ENCODE measurements around the gene EPHA2.
"Not testable (repeated sequence)": the region's sequence is repeated elsewhere in the genome, so short reads cannot be mapped to it uniquely, and the experiment has no call there.

Gene EPHA2

DNA sequence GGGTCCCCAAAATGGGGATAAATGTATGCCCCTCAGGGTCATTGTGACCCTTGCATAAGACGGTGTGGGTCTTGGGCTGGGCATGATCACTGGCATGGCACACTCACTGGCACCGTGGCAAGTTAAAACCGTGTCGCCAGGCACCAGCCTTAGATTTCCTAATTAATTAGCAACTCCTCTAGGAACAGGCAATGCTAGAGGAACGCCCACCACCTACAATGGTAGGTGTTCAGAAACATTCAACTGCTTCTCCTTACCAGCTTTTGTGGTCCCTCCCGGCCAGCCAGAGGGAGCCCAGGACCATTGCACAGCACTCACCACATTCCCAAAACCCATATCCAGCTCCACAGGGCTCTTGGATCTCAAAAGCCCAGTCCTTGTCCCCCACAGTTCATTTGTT, 36.4 kb downstream of the EPHA2 start:
- no peak for DNase-seq (ENCODE audit: low read depth)

DNA sequence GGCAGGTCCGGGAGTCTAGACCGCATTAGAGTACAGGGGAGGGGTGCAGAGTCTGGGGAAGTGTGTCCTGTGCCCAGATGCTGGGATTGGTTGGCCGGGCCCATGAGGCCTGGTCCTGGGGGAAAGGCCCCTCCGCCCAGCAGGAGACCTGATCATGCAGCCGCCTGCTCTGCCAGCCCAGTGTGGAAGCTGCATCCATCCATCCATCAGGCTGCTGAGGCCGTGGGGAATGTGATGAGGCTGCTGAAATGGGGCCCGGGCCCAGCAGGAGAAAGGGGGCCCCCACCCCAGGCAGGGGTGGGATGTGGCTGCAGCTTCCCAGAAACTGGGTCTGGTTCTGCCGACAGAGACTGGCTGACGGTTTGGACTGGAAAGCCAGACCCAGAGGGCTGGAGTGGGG, 37.2 kb downstream of the EPHA2 start:
- DNase-seq (ENCODE audit: low read depth), result no peak

DNA sequence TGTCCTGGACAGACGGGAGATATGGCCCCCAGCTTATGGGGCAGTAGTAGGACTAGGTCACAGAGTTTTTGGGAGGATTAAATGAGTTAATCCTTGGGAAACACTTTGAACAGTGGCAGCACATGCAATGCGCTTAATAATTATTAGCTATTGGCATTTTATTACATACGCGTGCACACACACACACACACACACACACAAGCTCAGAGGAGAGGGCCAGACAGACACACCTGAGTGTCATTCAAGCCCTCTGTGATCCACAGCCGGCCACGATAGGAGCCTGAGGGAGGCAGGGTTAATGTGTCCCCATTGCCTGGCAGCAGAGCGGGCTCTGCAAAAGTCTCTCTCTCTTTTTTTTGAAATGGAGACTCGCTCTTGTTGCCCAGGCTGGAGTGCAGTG, 37.9 kb downstream of the EPHA2 start:
- no peak for DNase-seq (ENCODE audit: low read depth)

DNA sequence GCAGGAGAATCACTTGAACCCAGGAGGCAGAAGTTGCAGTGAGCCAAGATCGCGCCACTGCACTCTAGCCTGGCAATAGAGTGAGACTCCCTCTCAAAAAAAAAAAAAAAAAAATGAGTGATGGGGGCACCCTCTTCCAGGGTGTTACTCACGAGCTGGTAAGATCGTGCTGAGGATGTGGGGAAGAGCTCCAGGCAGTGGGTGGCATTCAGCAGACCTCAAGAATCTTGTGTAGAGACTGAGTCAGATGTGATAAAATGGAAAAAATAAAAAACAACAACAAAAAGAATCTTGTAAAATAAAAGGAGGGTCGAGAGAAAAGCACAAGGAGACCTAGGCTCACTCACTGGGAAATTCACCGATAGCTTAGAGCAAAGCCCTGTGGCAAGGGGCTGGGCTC, 38.5 kb downstream of the EPHA2 start:
- DNase-seq (ENCODE audit: low read depth), result no peak

DNA sequence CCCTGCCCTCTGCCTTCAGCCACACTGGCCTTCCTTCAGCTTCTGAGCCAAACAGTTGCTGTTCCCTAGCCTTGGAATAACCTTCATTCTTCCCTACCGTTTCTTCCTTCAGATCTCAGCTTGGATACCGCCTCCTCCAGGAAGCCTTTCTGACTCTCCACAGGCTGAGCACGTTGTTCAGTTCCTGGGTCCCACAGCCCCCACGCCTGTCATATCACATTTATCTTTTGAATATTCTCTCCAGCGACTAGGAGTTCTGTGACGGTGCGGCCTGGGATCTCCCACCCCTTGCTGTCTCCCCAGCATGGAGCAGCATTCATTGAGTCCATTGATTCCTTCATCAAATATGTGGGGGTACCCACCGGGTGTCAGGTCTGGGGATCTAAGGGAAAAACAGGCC, 39.2 kb downstream of the EPHA2 start:
- no peak for DNase-seq (ENCODE audit: low read depth)

DNA sequence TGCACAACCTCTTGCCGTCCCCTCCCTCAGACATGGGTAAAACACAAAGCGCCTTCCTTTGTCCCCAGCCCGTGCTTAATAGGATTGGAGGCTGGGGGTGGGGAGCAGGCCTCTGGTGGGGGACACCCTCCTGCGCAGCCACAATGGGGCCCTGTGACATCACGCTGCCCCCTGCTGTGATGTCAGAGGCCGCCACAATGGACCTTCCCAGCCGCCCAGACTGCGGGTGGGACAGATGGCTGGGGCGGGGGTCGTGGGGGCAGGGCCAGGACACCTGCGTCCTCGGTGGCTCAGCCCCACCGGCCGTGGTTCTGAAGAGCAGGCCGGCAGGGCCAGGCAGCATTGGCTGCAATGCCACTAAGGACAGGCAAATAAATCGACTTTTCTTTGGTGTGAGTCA, 39.9 kb downstream of the EPHA2 start:
- DNase-seq (ENCODE audit: low read depth), result no peak

DNA sequence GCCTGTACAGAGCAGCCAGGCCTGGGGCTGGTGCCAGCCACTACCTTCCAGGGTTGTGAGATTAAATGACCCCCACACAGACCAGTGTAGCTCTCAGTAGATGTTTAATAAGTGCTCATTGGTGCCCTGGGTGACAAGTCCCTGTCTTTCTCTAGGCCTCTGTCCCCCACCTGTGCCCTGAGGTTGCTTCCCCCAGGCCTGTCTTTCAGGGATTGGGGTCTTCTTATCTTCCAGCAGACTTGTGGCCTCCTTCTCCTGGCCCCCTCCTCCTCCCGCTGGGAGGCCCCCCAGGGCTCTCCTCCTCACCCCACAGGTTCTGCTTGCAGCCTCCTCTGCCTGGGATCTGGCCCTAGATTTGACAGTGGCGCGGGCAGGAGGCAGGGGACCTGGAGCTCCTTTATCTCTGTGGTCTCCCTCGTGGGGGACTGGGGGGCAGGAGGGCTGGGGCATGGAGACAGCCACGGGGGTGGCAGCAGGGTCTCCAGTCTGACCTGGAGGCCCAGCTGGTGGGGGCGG, 40.3 kb downstream of the EPHA2 start:
- DNase-seq (ENCODE audit: low read depth), result no peak

DNA sequence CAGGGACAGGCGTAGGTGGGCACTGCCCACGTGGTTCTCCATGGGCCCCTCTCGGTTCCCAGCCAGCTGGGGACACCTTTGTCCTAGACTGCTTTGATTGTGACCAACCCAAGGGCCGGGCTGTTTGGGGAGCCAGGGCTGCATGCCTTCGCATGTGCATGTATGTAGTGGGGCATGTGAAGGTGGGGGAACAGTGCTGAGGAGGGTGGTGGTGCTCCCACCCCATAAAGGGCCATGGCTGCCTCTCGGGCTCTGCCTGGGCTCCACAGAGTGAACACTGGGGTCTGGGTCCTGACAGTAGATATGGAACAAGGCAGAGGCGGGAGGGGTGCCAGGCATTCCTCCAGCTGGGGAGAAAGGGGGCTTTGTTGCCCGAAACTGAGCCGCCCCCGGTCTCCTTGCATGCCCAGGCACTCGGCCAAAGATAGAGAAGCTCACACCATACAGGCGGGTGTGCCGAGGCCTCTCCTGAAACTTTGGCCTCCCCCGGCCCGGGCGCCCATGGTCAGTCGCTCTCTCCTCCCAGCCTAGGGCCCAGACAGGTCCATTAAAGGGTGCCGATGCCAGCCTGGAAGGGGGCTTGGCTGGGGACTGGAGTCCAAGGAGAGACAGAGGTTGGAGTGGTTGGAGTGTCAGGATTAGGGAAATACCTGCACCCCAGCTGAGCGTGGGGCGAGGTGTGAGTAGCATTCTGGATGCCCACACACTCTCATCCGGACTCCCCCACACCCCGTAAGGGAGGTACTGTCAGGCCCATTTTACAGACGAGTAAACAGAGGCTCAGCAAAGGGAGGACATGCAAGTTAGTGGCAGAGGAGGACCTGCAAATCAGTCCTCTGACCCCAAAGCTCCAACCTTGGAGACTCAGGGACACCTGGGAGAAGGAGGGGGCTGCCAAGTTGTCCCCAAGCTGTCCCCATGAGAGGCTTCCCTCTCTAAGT, 41.1 kb downstream of the EPHA2 start:
- DNase-seq (ENCODE audit: low read depth), result no peak

DNA sequence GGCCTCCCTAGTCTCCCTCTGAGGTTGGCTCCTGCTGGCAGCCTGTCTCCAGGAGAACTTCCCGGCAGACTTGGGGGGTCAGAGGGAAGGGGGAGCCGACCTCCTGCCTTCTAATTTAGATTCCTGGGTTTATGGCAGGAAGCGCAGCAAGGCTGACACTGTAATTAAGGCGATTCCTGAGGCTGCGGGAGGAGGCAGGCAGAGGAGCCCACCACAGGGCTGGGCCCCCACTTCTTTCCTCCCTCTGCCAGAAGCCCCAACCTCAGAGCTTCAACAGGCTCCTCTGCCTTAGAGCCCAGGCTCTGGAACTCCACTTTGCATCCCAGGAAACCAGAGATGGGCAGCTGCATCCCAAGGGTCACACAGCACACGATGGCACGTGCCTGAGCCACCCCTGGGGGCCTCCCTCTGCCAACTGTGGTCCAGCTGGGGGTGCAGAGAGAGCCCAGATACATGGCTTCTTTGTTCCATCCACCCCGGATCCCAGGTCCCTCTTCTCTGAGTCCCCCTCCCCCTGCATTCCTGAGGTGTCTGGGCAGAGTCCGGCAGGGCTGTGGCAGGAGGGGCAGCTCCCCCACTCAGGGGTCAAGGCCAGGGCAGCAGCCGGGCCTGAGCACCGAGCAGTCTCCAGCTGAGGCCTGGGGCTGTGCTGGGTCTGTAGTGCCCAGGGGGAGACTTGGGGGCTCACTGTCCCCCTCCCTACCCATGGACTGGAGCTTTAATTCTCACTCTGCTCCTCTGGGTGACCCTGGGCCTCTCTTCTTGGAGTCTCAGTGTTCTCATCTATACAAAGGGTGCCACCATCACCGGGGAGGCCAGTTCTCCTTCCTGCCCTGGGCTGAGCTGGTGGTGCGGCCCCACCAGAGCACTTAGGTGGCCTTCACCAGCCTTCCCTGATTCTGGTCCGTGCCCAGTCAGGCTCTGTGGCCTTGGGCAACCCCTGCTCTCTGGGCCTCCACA, 43.0 kb downstream of the EPHA2 start:
- DNase-seq (ENCODE audit: low read depth), result no peak

DNA sequence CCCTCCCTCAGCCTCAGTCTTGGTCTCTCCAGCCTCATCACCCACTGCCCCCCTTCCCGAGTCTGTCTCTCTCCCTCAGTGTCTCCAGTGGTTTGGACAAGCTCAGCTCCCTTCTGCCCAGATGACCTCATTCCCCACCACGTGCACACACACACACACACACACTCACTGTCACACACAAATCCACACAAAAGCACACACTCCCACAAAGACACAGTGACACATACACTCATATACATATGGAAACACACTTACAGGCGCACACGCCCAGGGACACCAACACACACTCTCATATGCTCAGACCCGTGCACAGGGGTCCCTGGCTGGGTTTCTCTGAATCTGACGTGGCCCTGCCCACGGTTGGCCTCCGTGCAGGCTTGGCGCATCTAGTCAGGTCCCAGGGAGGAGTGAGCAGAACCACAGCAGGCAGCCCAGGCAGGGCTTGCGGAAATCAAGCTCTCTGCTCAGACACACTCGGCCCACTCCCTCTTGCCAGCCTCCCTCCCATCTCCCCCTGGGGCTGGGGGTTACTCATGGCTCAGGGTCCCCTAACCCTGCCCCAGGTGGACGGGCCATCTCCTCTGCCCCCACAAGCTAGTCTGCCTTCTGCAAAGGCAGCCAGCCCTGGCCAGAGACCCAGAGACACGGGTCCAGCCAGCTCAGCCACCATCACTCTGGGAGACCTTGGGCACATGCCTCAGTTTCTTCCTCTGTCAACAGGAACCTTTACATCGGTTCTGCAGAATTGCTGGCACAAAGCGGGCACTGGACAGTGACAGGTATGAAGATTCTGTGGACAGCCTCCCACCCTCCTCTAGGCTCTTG, 43.9 kb downstream of the EPHA2 start:
- no peak for DNase-seq (ENCODE audit: low read depth)

DNA sequence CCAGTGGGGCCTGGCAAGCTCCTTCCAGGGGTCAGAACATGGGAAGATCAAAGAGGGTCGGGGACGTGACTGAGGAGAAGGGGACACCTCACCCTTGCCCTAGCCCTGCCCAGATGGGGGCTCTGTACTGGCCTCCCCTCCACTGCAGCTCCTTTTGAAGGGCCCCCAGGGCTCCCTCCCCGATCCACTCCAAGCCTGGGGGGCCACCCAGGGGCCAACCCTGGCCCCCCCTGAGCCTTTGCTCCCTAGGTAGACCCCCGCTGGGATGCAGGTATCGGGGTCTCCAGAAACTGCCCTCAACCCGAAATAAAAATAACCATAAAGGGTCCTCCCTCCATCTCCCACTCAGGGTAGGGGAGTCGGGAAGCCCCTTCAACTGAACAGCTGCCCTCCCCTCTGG, 45.0 kb downstream of the EPHA2 start:
- DNase-seq (ENCODE audit: low read depth), result no peak

DNA sequence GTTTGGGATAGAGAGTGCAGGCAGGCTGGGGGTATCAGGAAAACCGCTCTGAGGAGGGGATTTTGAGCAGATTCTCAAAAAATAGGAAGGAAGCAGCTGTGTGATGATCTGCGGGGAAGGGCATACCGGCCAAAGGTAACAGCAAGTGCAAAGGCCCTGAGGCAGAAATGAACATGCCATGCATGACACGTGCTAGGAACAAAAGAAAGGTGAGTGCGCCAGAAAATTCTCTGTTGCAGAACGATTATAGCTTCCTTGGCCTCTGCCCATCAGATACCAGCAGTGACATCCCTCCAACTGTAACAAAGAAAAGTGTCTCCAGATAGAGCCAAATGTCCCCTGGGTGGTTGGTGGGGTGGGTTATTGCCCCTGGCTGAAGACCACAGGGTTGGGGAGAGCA, 45.4 kb downstream of the EPHA2 start:
- no peak for DNase-seq (ENCODE audit: low read depth)

DNA sequence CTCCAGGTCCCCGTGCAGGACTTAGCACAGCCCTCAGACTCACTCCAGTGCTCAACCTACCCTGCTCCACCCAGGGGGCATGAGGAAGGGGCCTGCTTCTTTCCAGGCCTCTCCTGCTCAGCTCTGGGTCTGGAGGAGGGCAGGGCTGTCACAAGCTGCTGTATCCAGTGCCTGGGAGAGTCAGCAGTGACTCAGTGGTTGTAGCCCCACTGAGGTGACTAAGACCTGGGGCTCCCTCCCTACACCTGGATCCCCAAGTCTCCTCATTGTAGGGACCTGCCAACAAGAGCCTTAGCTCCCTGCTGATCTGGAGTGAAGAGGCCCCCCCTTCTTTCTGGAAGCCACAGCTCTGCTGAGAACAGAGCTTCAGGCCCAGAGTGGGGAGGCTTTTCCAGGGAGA, 46.3 kb downstream of the EPHA2 start:
- DNase-seq (ENCODE audit: low read depth), result no peak

DNA sequence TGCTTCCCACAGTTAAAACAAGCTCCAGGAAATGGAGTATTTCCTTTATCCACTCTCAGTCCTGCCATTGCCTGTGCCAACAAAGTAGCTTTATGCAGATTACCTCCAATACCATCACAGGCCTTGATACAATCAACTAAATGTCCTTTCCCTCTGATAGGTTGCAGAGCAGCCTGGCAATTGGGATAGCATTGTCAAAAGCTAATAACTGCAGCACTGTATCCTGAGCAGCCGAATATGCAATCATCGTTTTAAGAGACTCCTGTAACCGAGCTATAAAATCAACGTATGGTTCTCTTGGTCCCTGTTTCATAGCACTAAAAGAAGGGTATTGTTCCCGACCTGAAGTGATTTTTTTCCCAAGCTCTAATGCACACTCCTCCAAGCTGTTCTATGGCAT, 48.8 kb downstream of the EPHA2 start:
- DNase-seq (ENCODE audit: low read depth), result not testable (repeated sequence)

DNA sequence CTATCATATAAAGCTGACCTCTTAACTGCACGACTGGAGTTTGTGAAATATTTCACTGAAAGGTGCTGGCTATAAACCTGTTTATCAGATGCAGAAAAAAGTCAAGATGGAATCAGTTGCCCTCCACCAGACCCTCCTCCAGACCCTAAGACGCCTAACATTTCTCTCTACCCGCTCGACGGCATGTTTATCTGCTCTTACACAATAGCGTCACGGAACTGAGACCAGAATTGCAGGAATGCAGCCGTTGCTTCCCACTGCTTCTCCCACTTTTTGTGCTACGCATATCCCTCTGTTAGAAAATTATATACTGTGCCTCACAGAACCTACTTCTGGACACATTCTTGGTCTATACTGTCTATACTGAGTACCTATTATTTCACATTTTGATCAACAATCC, 54.2 kb downstream of the EPHA2 start:
- no peak for DNase-seq (ENCODE audit: low read depth)

DNA sequence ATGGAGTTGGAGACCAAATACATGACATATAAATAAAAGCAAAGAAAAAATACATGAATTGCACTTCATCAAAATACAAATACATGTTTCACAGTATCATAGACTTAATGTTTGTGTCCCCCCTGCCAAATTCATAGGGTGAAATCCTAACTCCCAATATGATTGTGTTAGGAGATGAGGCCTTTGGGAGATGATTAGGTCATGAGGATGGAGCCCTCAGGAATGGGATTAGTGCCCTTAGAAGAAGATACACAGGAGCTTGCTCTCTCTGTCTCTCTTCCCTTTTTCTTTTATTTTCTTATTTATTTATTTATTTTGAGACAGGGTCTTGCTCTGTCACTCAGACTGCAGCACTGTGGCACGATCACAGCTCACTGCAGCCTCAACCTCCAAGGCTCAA, 56.5 kb downstream of the EPHA2 start:
- no peak for DNase-seq (ENCODE audit: low read depth)

DNA sequence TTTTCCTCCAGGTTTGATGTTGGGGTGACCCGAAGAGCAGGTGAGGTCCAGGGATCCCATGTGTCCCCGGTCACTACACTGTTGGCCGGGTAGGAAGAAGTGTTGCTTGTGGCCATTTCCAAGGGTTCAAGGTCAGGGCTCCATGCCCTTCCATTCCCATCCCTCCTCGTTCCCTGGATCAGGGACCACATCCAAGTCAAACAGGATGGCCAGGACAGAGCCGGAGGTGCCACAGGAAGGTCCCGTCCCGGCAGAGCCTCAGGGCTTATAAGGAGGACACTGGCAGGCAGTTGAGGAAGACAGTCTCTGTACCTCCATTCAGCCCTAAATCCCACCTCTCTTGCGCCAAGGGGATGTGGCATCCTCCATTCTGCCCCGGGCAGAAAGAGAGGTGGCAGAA, 60.4 kb downstream of the EPHA2 start:
- no peak for DNase-seq (ENCODE audit: low read depth)

DNA sequence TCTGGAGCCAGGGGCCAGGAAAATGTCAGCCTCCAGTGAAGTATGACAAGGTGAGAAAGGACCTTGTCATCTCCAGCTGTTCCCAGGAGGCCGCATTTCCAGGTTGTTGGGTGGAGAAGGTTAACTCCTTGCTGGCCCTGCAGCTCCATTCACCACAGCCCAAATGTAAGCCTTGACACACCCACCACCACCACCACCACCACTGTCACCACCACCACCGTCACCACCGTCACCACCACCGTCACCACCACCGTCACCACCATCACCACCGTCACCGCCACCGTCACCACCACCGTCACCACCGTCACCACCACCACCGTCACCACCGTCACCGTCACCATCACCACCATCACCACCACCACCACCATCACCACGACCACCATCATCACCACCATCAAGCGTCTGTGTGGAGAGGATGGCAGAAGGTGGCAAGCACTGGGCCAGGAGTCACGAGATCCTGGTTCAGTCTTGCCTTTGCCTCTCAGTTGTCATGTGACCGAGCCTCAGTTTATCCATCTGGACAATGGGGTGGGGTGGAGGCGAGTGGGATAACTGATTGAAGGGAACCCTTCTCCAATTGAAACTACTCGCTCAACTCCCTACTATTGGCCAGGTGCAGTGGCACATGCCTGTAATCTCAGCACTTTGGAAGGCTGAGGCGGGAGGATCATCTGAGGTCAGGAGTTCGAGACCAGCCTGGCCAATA, 61.3 kb downstream of the EPHA2 start:
- no peak for DNase-seq (ENCODE audit: low read depth)

DNA sequence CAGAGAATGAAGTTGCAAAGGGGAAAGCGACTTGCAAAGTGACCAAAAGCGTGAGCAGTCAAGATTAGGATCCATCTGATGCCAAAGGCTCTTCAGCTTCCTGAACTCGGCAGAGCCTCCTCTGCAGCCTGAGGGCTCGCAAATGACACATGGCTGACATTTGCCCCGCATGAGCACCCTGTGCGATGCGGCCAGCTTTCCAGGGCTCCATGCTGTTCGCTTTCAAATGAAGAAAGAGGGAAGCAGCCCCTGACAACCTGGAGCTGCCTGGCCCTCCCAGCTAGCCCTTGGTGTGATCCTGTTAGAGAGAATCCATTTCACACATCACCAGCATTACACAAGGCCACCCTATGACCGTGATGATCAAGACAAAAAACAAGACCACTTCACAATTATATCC, 62.3 kb downstream of the EPHA2 start:
- no peak for DNase-seq (ENCODE audit: low read depth)

DNA sequence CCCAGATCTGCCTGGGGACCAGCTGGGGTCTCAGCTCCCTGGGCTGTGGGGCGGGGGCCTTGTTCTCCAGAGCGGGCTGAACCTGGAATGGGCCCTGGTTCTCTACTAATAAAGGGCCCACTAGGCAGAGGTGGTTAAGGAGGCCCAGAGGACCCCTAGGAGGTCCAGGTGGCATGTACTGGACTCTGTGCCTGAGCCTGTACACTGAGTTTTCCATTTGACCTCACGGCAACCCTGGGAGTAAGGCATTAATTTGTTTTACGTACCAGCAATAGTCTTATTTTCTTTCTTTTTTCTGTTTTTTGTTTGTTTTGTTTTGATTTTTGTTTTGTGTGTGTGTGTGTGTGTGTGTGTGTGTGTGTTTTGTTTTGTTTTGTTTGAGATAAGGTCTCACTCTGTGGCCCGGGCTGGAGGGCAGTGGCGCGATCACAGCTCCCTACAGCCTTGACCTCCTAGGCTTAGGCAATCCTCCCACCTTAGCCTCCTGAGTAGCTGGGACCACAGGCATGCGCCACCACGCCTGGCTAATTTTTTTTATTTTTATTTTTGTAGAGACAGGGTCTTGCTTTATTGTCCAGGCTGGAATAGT, 62.9 kb downstream of the EPHA2 start:
- no peak for DNase-seq (ENCODE audit: low read depth)
